ENCODE measurements around the gene PTCH1.

The PTCH1 gene

GRCh38 chr9:95406121-95406520 lies 110.7 kb downstream of the PTCH1 start:
- DNase-seq (ENCODE audit: low read depth): peak; percentile 67

GRCh38 chr9:95399261-95399660 lies 117.5 kb downstream of the PTCH1 start:
- DNase-seq (ENCODE audit: low read depth): no peak

Data from iris pigment epithelial cell (primary cell).